COLO668 (cell line): Measurements from ENCODE around the gene TRPM8.
"Not testable (repeated sequence)": the region's sequence is repeated elsewhere in the genome, so short reads cannot be mapped to it uniquely, and the experiment has no call there.

ENCODE experiments used
- DNase-seq: peaks from one replicate; lab custom pipeline; 2025; ENCODE audit not compliant: unreplicated experiment; lab: John Stamatoyannopoulos, UW

TRPM8 gene

GRCh38 chr2:233936089-233936488 lies 18.9 kb downstream of the TRPM8 start:
- no peak for DNase-seq

- no peak for DNase-seq
These were observed 21.6 kb downstream of the TRPM8 start for GRCh38 chr2:233938676-233939370.

GRCh38 chr2:233940376-233941276 lies 23.5 kb downstream of the TRPM8 start:
- peak; percentile 42 for DNase-seq

DNA sequence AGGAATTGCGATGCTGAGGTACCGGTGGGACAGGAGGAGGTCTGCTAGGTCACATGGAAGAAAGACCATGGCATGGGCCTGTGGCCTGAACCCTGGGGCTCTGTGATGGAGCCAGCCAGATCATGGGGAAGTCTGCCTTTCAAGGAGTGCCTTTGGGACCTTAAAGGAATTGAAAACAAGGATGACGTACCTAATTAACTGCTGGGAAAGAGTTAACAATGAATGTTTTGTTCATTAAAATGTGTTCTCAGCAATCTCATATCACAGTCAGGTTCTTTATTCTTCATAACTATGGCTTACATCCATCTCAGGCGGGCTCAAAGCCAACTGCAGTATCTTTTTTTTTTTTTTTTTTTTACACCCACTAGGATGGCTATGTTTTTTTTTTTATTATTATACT lies 25.6 kb downstream of the TRPM8 start:
- DNase-seq = no peak

- no peak for DNase-seq
These were observed 27.1 kb downstream of the TRPM8 start for GRCh38 chr2:233944269-233944668.

- DNase-seq = no peak
These were observed 27.5 kb downstream of the TRPM8 start for GRCh38 chr2:233944722-233945121.

GRCh38 chr2:233945146-233945545 lies 28.0 kb downstream of the TRPM8 start:
- DNase-seq = no peak

GRCh38 chr2:233950078-233950825 lies 33.1 kb downstream of the TRPM8 start:
- DNase-seq = no peak

DNA sequence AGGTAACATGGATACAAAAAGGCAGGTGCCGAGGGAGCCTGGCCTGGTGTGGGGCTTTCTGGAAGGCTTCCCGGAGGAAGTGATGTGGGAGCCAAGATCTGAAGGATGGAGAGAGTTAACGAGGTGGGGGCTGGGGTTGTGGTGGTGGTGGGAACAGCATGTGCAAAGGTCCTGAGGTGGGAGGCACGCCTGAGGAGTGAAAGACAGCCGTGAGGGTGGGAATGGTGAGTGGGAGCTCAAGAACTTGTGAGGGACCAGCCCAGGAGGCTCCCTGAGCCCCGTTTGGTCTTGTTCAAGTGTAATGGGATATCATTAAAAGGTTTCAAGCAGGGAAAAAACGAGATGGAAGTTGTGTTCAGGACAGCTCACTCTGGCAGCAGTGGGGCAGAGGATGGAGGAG lies 35.2 kb downstream of the TRPM8 start:
- no peak for DNase-seq

GRCh38 chr2:233953087-233953801 lies 36.1 kb downstream of the TRPM8 start:
- DNase-seq = peak; percentile 75

DNA sequence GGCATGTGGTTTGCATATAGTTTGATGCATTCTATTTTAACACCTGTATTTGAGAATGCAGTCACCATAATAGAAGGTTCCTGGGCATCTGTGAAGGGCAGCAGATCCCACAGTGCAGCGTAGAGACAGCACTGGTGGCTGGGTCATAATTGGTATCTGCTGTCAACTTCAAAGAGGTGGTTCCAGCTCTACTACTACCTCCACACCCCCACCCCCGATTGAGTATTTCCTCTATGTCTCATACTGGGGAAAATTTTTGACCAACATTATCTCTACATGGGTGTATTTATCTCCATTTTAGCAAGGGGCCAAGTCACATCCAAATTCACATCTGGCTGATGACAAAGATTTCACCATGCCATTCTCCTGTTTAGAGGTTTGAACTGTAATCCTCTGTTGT lies 43.0 kb downstream of the TRPM8 start:
- no peak for DNase-seq

DNA sequence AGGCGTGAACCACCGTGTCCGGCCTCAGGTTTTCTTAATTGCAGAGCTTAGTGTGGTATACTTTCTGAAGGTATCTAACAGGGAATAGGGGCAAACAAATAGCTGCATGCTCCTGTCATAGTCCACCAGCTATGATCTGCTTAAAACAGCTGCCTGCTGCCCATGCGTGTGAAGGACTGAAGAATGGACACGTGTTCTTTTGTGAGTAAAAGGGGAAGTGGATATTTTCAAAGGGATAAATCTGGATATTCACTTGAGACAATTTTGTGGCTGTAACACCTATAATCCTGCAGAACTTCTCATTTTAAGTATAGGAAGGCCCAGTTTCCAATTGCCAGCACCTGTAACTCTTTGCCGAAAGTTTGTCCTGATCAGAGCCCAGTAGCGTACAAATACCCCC lies 44.7 kb downstream of the TRPM8 start:
- DNase-seq = no peak

DNA sequence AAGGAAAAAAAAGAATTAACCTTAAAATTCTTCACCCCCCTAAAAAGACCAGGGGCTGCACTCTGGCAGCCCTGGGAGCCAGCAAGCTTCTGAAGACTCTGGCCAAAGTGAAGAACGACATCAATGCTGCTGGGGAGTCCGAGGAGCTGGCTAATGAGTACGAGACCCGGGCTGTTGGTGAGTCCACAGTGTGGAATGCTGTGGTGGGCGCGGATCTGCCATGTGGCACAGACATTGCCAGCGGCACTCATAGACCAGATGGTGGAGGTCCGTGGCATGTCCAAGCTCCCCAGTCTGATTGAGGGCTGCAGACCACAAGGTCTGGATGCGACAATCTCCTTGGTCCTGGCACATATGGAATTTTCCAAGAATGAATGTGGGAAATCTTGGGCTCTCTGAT lies 47.4 kb downstream of the TRPM8 start:
- no peak for DNase-seq

DNA sequence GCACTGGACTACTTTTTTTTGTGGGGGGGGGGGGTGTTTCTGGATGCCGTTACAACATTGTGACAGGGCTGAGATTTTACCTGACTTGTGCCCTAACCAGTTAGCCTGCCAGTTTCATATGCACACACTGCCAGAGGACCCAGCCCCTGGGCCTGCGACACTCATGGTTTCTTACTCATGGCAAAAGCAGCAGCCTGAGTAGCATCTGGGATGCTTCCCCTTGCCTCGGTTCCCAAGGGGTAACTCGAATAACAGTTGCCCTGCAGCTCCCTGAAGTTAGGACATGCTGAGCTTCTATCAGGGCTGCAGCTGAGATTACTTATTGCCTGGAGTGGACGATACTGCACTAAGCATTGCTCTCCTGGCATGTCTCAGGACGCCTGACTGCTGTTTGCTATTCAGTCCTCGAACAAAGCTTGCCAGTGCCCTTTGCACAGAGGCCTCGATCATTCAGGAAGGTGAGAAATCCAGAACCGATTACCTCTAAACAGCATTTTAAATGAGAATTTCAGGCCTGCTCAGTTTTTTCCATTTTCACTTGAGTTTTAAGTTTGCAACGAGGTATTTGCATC lies 47.9 kb downstream of the TRPM8 start:
- no peak for DNase-seq

- not testable (repeated sequence) for DNase-seq
These were observed 48.5 kb downstream of the TRPM8 start for GRCh38 chr2:233965646-233966045.

GRCh38 chr2:233966388-233966787 lies 49.2 kb downstream of the TRPM8 start:
- no peak for DNase-seq

- DNase-seq = no peak
These were observed 50.0 kb downstream of the TRPM8 start for GRCh38 chr2:233967164-233967563.

GRCh38 chr2:233968556-233968955 lies 51.4 kb downstream of the TRPM8 start:
- no peak for DNase-seq

GRCh38 chr2:233972460-233972859 lies 55.3 kb downstream of the TRPM8 start:
- not testable (repeated sequence) for DNase-seq

DNA sequence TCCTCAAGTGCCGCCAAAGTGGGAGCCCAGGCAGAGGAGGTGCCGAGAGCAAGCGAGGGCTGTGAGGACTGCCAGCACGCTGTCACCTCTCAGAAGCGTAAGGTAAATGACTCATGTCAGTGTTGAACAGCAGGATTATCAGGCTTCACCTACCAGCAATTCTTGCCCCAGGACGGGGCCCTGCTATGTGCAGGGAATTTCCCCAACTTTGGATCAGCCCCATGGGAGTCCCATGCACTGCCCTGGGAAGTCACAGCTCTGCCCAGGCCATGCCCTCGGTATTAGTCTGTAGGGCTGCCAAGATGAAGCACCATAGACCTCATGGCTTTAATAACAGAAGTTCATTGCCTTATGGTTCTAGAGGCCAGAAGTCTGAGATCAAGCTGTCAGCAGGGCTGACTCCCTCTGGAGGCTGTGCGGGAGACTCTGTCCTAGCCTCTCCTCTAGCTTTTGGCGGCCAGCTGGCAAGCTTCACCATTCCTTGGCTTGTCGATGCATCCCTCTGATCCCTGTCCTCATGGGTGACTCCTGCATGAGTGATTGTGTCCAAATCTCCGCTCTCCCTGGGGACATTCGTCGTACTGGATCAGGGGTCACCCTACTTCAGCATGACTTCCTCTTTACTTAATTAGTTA lies 55.9 kb downstream of the TRPM8 start:
- no peak for DNase-seq
